ENCODE results near the gene TMEM204.

TMEM204 gene

DNA sequence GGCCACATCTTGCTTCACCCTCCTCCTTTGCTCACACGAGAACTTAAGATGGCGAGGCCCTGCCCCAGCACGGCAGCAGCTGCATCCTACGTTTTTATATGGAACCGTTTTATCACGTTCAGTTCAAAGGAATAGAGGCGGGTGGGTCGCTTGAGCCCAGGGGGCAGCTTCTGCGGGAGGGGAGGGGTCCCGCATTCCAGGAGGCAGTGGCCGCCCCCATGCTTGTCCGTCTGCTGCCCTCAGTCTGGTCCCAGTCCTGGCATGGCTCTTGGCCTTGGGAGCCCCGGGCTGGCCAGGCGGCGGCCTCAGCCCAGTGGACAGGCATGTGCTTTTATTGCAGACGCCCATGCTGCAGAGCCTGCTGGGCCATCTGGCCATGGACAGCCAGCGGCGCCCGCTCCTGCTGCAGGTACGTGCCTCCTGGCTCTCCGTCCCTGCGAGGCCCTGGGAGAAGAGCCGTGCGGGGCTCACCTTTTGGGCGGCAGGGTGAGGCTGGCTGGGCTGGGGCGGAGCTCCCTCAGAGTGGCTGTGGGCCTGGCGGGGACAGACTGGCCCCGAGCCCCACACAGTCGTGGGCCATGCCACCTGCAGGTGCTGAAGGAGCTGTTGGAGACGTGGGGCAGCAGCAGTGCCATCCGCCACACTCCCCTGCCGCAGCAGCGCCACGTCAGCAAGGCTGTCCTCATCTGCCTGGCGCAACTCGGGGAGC is 33.6 kb upstream of the TMEM204 start:
- no peak for DNase-seq (ENCODE audit: low read depth in 2 of 3, low spot score in 2 of 3)

DNA sequence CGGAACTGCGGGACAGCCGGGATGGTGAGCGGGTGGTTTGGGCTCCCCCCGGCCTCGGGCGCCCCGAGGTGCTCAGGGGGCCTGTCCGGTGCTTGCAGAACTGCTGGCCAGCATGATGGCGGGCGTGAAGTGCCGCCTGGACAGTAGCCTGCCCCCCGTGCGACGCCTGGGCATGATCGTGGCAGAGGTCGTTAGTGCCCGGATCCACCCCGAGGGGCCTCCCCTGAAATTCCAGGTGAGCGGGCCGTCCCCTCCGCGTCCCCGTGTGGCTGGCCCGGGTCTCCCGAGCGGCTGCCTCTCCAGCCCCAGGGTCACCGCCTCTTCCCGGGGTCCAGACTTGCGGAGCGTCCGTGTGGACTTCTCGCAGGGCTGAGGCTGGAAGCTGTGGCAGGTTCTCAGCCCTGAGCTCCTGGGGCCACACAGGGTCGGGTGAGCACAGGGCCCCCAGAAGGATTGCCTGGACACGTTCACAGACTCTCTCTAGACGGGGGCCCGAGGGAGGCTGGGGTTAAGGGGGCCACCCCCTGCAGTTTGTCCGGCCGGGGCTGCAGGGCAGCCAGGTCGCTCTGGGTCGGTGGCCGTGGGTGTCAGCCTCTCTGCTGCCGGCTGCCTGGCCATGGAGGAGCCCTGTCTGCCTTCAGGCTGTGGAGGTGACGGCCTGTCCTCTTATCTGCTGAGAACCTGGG is 32.9 kb upstream of the TMEM204 start:
- no peak for DNase-seq (ENCODE audit: low read depth in 2 of 3, low spot score in 2 of 3)

DNA sequence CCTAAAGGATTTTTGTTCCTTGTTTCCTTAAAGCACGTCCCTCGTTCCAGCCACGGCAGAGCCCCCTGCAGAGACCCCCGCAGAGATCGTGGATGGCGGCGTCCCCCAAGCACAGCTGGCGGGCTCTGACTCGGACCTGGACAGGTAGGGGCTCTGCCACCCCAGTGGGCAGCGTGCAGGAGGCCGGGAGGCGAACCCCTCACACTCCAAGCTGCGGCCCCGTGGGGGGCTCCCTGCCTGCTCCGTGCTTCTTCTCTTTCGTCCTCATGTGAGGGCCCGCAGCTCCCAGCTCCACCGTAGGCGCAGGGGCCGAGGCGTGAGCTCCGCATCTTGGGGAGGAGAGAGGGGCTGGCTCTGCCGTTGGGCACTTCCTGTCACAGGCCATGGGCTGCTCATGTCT is 31.8 kb upstream of the TMEM204 start:
- DNase-seq (ENCODE audit: low read depth in 2 of 3, low spot score in 2 of 3), result no peak

DNA sequence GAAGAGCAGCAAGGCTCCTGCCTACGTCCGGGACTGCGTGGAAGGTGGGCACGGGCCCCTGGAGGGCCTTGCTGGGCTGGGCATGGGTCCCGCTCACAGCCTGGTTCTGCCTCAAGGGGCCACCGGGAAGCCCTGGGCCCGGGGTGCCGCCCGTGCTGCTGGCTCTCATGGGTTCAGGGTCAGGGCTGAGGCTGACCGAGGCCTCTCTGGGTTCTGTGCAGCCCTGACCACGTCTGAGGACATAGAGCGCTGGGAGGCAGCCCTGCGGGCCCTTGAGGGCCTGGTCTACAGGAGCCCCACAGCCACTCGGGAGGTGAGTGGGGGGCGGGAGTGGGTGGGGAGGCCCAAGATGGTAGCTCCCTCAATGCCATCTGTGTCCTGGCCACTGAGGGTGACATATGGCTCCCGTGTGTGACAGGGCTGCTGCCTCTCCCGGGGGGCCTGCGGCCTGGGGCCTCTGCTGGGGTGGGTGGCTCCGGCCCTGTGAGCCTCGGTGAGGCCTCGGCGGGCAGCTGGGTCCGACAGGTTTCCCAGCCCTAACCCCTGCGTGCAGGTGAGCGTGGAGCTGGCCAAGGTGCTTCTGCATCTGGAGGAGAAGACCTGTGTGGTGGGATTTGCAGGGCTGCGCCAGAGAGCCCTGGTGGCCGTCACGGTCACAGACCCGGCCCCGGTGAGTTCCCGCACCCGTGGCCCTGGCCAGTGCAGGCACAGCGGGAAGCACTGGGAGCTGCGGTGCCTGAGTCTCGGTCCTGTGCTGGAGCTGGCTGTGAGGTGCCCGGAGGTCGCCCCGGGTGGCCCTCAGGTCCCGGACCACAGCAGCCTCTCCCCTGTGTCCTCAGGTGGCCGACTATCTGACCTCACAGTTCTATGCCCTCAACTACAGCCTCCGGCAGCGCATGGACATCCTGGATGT is 31.1 kb upstream of the TMEM204 start:
- DNase-seq (ENCODE audit: low read depth in 2 of 3, low spot score in 2 of 3), result no peak

DNA sequence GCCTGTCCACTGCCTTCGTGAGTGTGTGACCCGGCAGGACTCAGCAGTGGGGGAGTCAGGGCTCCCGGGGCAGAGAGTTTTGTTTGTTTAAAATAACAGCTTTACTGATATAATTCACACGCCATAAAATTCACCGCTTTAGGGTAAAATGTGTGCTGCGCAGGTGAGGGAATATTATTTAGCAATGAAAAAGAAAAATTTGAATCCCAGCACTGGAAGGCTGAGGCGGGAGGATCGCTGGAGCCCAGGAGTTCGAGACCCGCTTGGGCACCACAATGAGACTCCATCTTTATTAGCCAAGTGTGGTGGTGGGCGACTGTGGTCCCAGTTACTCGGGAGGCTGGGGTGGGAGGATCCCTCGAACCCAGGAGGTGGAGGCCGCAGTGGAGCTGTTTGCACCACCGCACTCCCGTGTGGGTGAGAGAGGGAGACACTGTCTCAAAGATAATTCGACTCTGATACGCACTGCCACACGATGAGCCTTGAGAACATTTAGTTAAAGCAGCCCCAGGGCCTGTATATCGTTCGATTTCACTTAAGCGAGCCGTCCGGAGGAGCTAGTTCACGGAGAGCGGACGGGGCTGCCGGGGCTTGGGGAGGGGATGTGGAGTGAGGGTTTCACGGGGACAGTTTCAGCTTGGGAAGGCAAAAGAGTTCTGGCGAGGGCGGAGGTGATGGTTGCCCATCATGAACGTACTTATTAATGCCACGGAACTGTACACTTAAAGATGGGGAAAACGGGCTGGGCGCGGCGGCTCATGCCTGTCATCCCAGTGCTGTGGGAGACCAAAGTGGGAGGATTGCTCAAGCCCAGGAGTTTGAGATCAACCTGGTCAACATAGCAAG is 30.1 kb upstream of the TMEM204 start:
- DNase-seq (ENCODE audit: low read depth in 2 of 3, low spot score in 2 of 3), result no peak

DNA sequence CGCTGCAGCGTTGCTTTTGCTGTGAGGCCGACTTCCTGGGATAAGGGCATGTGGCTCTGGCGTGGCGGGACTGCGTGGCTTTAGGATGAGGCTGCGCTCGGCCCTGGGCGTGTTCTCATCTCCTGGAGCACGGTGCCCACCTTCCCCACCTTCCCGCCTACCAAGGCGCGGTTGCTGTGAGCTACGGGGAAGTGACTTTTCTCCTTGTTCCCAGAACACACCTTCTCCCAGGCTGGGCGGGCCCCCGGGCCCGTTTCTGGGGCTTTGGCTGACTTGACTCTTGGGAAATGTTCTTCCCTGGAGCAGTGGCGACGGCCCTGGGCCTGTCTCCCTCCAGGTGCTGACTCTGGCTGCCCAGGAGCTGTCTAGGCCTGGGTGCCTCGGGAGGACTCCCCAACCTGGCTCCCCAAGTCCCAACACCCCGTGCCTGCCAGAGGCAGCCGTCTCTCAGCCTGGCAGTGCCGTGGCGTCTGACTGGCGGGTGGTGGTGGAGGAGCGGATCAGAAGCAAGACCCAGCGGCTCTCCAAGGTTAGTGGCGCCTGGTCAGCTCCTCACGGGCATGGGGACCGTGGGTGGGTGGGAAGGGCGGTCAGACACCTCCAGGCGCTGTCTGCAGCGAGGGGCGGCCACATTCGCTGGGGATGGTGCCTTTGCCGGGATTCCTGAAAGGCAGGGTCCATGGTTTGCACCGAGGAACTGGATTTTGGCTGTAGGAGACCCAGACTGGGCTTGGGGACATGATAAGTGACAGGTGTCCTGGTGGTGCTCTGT is 28.2 kb upstream of the TMEM204 start:
- DNase-seq (ENCODE audit: low read depth in 2 of 3, low spot score in 2 of 3), result no peak

GRCh38 chr16:1505912-1506311 is 27.6 kb upstream of the TMEM204 start:
- no peak for DNase-seq (ENCODE audit: low read depth in 2 of 3, low spot score in 2 of 3)

DNA sequence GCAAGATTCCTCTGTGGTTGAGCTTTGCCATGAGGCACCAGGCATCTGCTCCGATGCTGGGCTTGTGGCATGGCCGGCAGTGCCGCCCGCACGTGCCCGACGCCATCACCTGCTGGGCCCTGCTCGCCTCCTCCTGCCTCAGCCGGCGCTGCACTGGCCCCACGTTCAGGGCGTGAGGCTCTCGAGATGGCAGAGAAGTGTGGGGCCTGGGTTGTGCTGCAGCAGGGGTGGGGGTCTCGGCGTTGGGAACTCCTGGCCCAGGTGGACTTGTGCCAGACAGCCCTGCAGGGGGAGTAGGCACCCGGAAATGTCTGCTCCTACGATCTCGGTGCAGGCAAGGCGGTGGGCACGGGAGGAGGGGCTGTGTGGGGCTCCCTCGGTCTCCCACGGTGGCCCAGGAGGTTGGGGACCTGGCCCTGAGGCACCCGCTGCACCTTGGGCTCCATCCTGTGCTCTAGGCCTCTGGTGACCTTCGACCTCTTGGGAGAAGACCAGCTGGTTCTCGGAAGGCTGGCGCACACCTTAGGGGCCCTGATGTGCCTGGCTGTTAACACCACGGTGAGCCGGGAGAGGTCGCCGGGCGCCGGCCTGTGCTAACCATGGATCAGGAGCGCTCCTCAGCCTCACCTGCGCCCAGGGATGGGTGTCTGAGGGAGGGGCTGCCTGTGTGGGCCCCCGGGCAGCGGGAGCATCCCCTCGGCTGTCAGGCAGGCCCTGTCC is 26.8 kb upstream of the TMEM204 start:
- no peak for DNase-seq (ENCODE audit: low read depth in 2 of 3, low spot score in 2 of 3)

DNA sequence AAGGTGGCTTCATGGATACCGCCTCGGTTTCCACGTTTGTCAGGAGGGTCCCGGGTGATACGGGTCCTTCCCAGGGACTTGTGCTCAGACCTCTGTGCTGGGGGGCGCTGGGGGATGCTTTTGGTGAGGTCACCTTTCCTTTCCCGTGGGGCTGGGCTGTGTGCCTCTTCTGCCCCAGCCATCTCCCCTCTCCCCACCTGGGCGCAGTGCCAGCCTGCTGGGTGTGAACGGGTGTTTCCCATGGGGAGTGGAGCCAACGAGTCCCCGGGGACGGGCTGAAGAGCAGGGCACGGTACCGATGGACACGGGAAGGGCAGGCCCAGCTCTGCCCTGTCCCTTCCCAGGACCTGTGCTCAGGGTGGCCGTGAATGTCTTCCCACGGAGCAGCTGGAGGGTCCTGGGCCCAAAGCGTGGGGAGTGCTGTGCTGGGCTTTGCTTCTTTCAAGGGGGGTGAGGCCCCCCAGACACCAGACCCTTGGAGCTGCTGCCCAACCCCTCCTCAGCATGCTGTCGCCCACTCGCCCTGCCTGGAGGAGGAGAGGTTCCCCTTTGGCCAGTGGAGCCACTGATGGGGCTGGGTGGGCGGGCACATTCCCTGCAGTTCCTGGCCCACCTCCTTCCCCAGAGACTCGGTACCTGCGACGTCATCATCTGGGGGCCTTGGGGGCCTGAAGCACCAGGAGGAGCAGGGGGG is 24.8 kb upstream of the TMEM204 start:
- no peak for DNase-seq (ENCODE audit: low read depth in 2 of 3, low spot score in 2 of 3)

- no peak for DNase-seq (ENCODE audit: low read depth in 2 of 3, low spot score in 2 of 3)
These were observed 23.9 kb upstream of the TMEM204 start for GRCh38 chr16:1509307-1510221.

GRCh38 chr16:1510272-1510671 is 23.2 kb upstream of the TMEM204 start:
- DNase-seq (ENCODE audit: low read depth in 2 of 3, low spot score in 2 of 3), result no peak

DNA sequence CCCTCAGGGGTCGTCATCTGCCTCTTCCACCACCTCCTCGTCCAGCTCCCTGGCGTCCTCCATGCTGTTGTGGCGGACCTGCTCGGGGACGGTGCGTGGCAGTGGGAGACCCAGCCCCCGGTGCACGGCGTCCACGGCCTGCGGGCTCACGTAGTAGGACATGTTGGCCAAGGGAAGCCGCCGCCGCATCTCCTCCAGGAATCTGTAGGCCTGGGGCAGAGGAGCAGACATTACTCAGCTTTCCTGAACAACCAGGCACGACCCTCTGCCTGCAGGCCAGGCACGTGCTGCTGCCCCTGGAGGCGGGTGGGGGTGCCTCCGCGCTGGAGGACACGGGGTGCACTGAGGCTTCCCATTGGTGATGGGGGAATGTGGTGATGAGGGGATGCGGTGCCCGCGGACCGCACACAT is 22.5 kb upstream of the TMEM204 start:
- no peak for DNase-seq (ENCODE audit: low read depth in 2 of 3, low spot score in 2 of 3)

DNA sequence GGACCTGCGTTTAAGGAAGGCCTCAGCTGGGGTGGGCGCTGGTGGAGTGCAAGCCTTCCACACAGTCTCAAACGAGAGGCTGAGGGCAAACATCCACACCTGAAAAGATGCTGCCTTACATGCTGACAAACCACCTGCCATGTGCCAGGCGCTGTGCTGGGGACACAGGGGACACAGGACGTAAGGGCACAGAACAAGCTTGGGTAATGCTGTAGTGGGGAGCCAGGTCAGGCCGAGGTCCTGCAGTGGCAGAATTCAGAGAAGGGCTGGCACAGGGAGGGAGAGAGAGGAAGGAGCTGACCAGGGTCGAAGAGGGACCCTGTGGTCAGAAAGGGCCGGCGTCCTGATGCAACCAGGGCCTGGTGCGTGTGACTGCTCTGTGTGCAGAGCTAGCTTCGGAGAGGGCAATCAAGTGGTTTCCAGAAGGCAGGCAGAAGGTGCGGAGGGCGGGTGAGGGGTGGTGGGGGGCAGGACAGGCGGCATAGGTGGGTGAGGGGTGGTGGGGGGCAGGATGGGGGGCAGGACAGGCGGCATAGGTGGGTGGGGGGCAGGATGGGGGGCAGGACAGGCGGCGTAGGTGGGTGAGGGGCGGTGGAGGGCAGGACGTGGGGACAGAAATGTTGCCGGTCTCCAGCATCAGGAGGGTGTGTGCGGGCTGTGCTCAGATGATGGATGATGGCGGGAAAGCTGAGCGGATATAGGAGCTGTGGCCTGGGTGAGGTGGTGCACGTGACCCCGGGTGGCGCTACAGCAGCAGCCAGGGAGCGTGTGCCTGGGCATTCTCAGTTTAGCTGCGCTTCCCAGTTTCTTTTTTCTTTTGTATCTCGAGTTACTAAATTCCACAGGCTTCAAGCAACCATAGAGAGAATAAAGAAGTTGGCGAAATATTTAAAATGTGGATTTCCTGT is 21.6 kb upstream of the TMEM204 start:
- DNase-seq (ENCODE audit: low read depth in 2 of 3, low spot score in 2 of 3), result no peak

GRCh38 chr16:1512774-1513173 is 20.7 kb upstream of the TMEM204 start:
- DNase-seq (ENCODE audit: low read depth in 2 of 3, low spot score in 2 of 3), result no peak

DNA sequence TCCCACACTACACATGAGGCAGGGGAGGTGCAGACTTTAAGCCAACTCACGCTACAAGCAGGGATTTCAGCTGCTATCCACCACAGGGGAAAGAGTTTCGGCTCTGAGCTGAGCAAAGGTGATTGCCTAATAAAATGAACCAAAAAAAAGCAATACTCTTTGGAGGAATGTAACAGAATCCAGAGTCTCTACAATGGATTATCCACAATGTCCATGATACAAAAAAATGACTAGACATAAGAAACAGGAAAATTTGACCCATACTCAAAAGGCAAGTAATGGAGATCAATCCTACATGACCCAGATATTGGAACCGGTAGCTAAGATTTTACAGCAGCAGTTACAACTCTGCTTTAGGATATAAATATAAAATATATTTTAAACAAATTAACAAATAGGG is 19.0 kb upstream of the TMEM204 start:
- no peak for DNase-seq (ENCODE audit: low read depth in 2 of 3, low spot score in 2 of 3)

- DNase-seq (ENCODE audit: low read depth in 2 of 3, low spot score in 2 of 3), result no peak
These were observed 14.8 kb upstream of the TMEM204 start for GRCh38 chr16:1518626-1519135.

DNA sequence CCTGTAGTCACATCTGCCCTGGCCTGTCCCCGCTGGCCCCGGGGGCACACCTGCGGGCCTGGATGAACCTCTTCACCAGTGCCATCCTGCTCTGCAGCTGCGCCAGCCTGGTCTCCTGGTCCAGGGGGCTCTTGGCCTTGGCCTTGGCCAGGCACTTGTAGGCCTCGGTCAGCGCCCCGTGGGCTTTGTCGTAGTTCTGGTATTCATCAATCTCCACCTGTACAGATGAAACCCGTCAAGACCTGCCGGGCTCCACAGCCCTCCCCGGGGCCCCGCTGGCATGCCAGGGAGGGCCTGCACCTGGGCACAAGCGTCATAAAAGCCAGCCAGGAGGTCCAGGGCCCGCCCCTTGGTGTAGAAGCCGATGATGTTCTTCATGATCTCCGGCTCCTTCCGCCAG is 13.6 kb upstream of the TMEM204 start:
- no peak for DNase-seq (ENCODE audit: low read depth in 2 of 3, low spot score in 2 of 3)
